Nephron progenitor cell (in vitro differentiated cells): Measurements from ENCODE around the gene DNAJC22.

Source experiments
- DNase-seq: peaks from one replicate; pipeline ENCODE4 v3.0.0; 2021
- H3K27ac Mint-ChIP-seq: 2 replicates; pipeline ENCODE4 v1.8.0; 2021; ENCODE audit warnings: mild to moderate bottlenecking, moderate library complexity, mixed read lengths
- H3K27me3 Mint-ChIP-seq: 2 replicates; pipeline ENCODE4 v1.8.0; 2021; ENCODE audit warnings: mild to moderate bottlenecking, low read depth, mixed read lengths; ENCODE audit not compliant: poor library complexity
- H3K36me3 Mint-ChIP-seq: 2 replicates; pipeline ENCODE4 v1.8.0; 2021; ENCODE audit warnings: low read depth, mixed read lengths
- H3K4me1 Mint-ChIP-seq: 2 replicates; pipeline ENCODE4 v1.8.0; 2021; ENCODE audit warnings: mixed read lengths
- H3K4me3 Mint-ChIP-seq: 2 replicates; pipeline ENCODE4 v1.8.0; 2021; ENCODE audit warnings: mild to moderate bottlenecking, moderate library complexity, mixed read lengths
- H3K9me3 Mint-ChIP-seq: 2 replicates; pipeline ENCODE4 v1.8.0; 2021; ENCODE audit warnings: mild to moderate bottlenecking, moderate library complexity, mixed read lengths
- CTCF ChIP-seq: fragments of 200-600 bp; sonication (generic); IDR thresholded peaks from 2 replicates; pipeline ENCODE4 v1.5.0; 2021; ENCODE audit warnings: antibody characterized with exemption

Gene DNAJC22

GRCh38 chr12:49367381-49368239 lies 20.9 kb downstream of the DNAJC22 start, which contains the start of gene SPATS2:
TSS of gene SPATS2 (plus strand) at chr12:49367462. CDS start at chr12:49461013, 93,551 bp downstream.
- peaks cover 34% of the 10 kb centered on the region for H3K4me1 Mint-ChIP-seq
- peaks cover 15% of the 10 kb centered on the region for H3K36me3 Mint-ChIP-seq
- H3K27ac Mint-ChIP-seq, result peak within 1 kb of the TSS; percentile 99
- TF ChIP-seq CTCF, result no peak
- no peaks in the 10 kb centered on the region for H3K9me3 Mint-ChIP-seq
- H3K4me3 Mint-ChIP-seq, result peak within 1 kb of the TSS; percentile 98
- peaks cover 11% of the 10 kb centered on the region for H3K27me3 Mint-ChIP-seq
- DNase-seq, result peak; percentile 100

- peaks cover 18% of the 10 kb centered on the region for H3K36me3 Mint-ChIP-seq
- no peak for TF ChIP-seq CTCF
- no peaks in the 10 kb centered on the region for H3K9me3 Mint-ChIP-seq
- peaks cover 7% of the 10 kb centered on the region for H3K27me3 Mint-ChIP-seq
- peaks cover 34% of the 10 kb centered on the region for H3K4me1 Mint-ChIP-seq
- no peak overlapping the region for H3K27ac Mint-ChIP-seq
- no peak for DNase-seq
- peak overlapping the region; percentile 98 for H3K4me3 Mint-ChIP-seq
Measured at GRCh38 chr12:49368240-49368600, 21.5 kb downstream of the DNAJC22 start.

- no peak overlapping the region for H3K27ac Mint-ChIP-seq
- DNase-seq, result no peak
- H3K36me3 Mint-ChIP-seq, result peaks cover 18% of the 10 kb centered on the region
- peaks cover 34% of the 10 kb centered on the region for H3K4me1 Mint-ChIP-seq
- H3K4me3 Mint-ChIP-seq, result peak overlapping the region; percentile 72
- TF ChIP-seq CTCF, result peak; percentile 23
- no peaks in the 10 kb centered on the region for H3K9me3 Mint-ChIP-seq
- H3K27me3 Mint-ChIP-seq, result peaks cover 3% of the 10 kb centered on the region
Measured at GRCh38 chr12:49369411-49370145, 22.9 kb downstream of the DNAJC22 start.

GRCh38 chr12:49370539-49370938 lies 23.9 kb downstream of the DNAJC22 start:
- no peak overlapping the region for H3K27ac Mint-ChIP-seq
- H3K9me3 Mint-ChIP-seq, result no peaks in the 10 kb centered on the region
- no peaks in the 10 kb centered on the region for H3K27me3 Mint-ChIP-seq
- DNase-seq, result no peak
- no peak for TF ChIP-seq CTCF
- peaks cover 18% of the 10 kb centered on the region for H3K36me3 Mint-ChIP-seq
- H3K4me3 Mint-ChIP-seq, result peak overlapping the region; percentile 40
- H3K4me1 Mint-ChIP-seq, result peaks cover 34% of the 10 kb centered on the region

GRCh38 chr12:49375406-49375805 lies 28.7 kb downstream of the DNAJC22 start:
- Mint-ChIP-seq H3K27ac (no peak overlapping the region), H3K36me3 (peaks cover 27% of the 10 kb centered on the region), H3K9me3 (peaks cover 5% of the 10 kb centered on the region), H3K4me3 (no peak overlapping the region), H3K27me3 (no peaks in the 10 kb centered on the region), H3K4me1 (peaks cover 8% of the 10 kb centered on the region)
- no peak for DNase-seq
- no peak for TF ChIP-seq CTCF
